Measurements from ENCODE around the gene SPART. TPM values are rescaled to one million over a fixed set of nuclear protein-coding genes. Genes with fewer than 3 reads are reported as not detected.

SPART gene
- total and polyA plus RNA-seq, 2 of the 8 experiments (the other 6 are each of a cell fraction or from before 2014, with no cell fraction given) = 27.2 to 74.1 TPM

DNA sequence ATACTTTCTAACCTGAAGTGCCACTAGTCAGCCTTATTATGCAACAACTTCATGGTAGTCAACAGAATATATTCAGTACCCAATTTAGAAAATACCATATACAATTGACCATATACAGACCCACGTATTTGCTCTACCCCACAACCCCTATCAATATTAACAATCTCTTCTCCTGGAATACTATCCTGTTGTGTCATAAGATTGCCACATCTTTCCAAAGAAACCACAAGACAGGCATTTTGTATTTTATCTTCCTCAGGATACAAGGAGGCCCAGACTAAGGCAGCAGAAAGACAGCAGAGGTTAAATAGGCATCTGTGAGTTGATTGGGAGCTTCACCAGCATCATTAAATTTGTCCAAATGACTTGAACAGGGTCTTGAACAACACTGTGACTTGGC is 4.5 kb downstream of the SPART start:
- Histone ChIP-seq H3K36me3 (ENCODE audit: control insufficient read depth in 2 of 4, insufficient read depth in 4 of 4, low read length in 3 of 4) (no peaks in the 10 kb centered on the region), H3K27ac (ENCODE audit: low read depth, low read length) (no peak overlapping the region), H3K56ac (replicated peaks; ENCODE audit: insufficient read length, low read depth, low read length) (no peak overlapping the region), H3K9me3 (ENCODE audit: insufficient read depth in 2 of 2, low read depth in 1 of 2, low read length in 1 of 2) (no peaks in the 10 kb centered on the region), H3K23me2 (ENCODE audit: low read depth, low read length) (peaks cover 9% of the 10 kb centered on the region), H3K4me1 (replicated peaks in 1 of 4; ENCODE audit: control insufficient read depth in 3 of 4, insufficient read depth in 4 of 4, low read length in 3 of 4) (peaks cover 2 to 8% (median 3%) of the 10 kb centered on the region in 4 experiments; a peak in 4 of 7 replicates), H2AFZ (ENCODE audit: low read length) (no peak overlapping the region), H4K20me1 (replicated peaks in 1 of 2; ENCODE audit: control insufficient read depth in 1 of 2, insufficient read depth in 2 of 2, low read length in 2 of 2) (peaks cover 0 to 2% of the 10 kb centered on the region in 2 experiments), H3K18ac (ENCODE audit: extremely low read depth, low read length) (no peak overlapping the region), H4K5ac (ENCODE audit: insufficient read length, low read depth, low read length) (no peak overlapping the region), H3K79me2 (ENCODE audit: control insufficient read depth in 1 of 2, insufficient read depth in 2 of 2, low read length in 2 of 2) (peaks cover 7 to 85% of the 10 kb centered on the region in 2 experiments), H3K23ac (ENCODE audit: insufficient read length) (no peak overlapping the region), H3K14ac (ENCODE audit: insufficient read length) (no peak overlapping the region), H3K4ac (replicated peaks; ENCODE audit: insufficient read length, low read depth, low read length) (no peak overlapping the region), H2BK12ac (ENCODE audit: low read depth, low read length) (no peak overlapping the region), H3K4me2 (ENCODE audit: insufficient read depth in 1 of 2, low read depth in 2 of 2, low read length in 2 of 2) (no peak overlapping the region), H2BK120ac (replicated peaks; ENCODE audit: low read depth, low read length) (no peak overlapping the region), H2BK5ac (ENCODE audit: low read depth, low read length) (no peak overlapping the region), H3K79me1 (ENCODE audit: low read depth, low read length) (no peaks in the 10 kb centered on the region), H2AK5ac (ENCODE audit: low read depth, low read length) (no peak overlapping the region; the same call in 1 of the 2 replicates), H3K27me3 (replicated peaks in 1 of 4; ENCODE audit: control insufficient read depth in 3 of 4, extremely low read depth in 1 of 4, insufficient read depth in 3 of 4, low read length in 3 of 4) (no peaks in the 10 kb centered on the region; a peak in 1 of 7 replicates), H4K91ac (replicated peaks; ENCODE audit: insufficient read length, low read length) (no peak overlapping the region), H3K9ac (replicated peaks in 1 of 4; ENCODE audit: extremely low read depth in 1 of 4, low read depth in 3 of 4, low read length in 3 of 4) (no peak overlapping the region), H4K8ac (ENCODE audit: extremely low read depth, insufficient read depth, low read length) (no peak overlapping the region), H3K4me3 (ENCODE audit: extremely low read depth in 1 of 4, insufficient read depth in 2 of 4, low read depth in 3 of 4, low read length in 4 of 4) (no peak overlapping the region), H2BK20ac (ENCODE audit: low read length) (no peak overlapping the region), H2BK15ac (ENCODE audit: low read length) (no peak overlapping the region)
- WGBS, 2 experiments (ENCODE audit: extremely low coverage in 1 of 2, insufficient coverage in 1 of 2, insufficient read length in 1 of 2, insufficient replicate concordance in 2 of 2, low coverage in 1 of 2, low lambda C conversion rate in 2 of 2, missing lambda C conversion rate in 1 of 2) = 82% methylated on average over 1 of the region's 1 CpG; no CpG with 5 or more reads in 1 of the 2 experiments
- ChIA-PET CTCF (ENCODE audit: partially characterized antibody) (interaction anchor here (0.7 to 0.9 kb wide), 2 partner anchors 41 to 59 kb away, joined by 3 to 4 read pairs; no protein-coding TSS in a partner anchor), POLR2A (ENCODE audit: partially characterized antibody) (no interaction called here)
- TF ChIP-seq MAX (IDR thresholded peaks at IDR 0.05) (no peak), NRF1 (IDR thresholded peaks at IDR 0.05; ENCODE audit: low read depth, low read length) (no peak), EZH2 (IDR thresholded peaks at IDR 0.05; ENCODE audit: low read depth, low read length, severe bottlenecking) (no peak)
- FAIRE-seq = peak; percentile 7
- no peak for DNase-seq (ENCODE audit: low read depth in 1 of 2, low spot score in 2 of 2)

All from H1 (cell line).